H9 (cell line): Measurements from ENCODE around the gene TGFBR2. TPM values are rescaled to one million over a fixed set of nuclear protein-coding genes. Genes with fewer than 3 reads are reported as not detected.

Experiments
- DNase-seq: peaks from one replicate; pipeline ENCODE4 v3.0.0-alpha.2; 2017
- H2AFZ ChIP-seq: one replicate; pipeline ENCODE4 v1.6.1; 2013; ENCODE audit warnings: mild to moderate bottlenecking, low read length, control low read depth, moderate library complexity
- H2AK5ac ChIP-seq: 2 replicates; pipeline ENCODE4 v1.6.1; 2013; ENCODE audit warnings: low read length, control low read depth, mixed read lengths; ENCODE audit not compliant: insufficient read length
- H2BK120ac ChIP-seq: one replicate; pipeline ENCODE4 v1.6.1; 2013; ENCODE audit warnings: low read depth, mild to moderate bottlenecking, low read length, control low read depth, inconsistent platforms; ENCODE audit not compliant: poor library complexity, severe bottlenecking
- H2BK12ac ChIP-seq: 2 replicates; pipeline ENCODE4 v1.6.1; 2013; ENCODE audit warnings: low read length, control low read depth, mixed read lengths, low read depth; ENCODE audit not compliant: insufficient read length
- H2BK15ac ChIP-seq: 2 replicates; pipeline ENCODE4 v1.6.1; 2013; ENCODE audit warnings: low read depth, low read length, control low read depth
- H2BK20ac ChIP-seq: one replicate; pipeline ENCODE4 v1.6.1; 2013; ENCODE audit warnings: low read depth, mild to moderate bottlenecking, low read length, control low read depth, inconsistent platforms; ENCODE audit not compliant: poor library complexity, severe bottlenecking
- H2BK5ac ChIP-seq: 2 replicates; pipeline ENCODE4 v1.6.1; 2013; ENCODE audit warnings: low read length, control low read depth, mixed read lengths; ENCODE audit not compliant: insufficient read length
- H3K14ac ChIP-seq: 2 replicates; pipeline ENCODE4 v1.6.1; 2013; ENCODE audit warnings: low read length, control low read depth; ENCODE audit not compliant: insufficient read depth
- H3K18ac ChIP-seq: 2 replicates; pipeline ENCODE4 v1.6.1; 2013; ENCODE audit warnings: low read depth, mild to moderate bottlenecking, mixed read lengths, low read length, control low read depth; ENCODE audit not compliant: insufficient read length
- H3K23ac ChIP-seq: 2 replicates; pipeline ENCODE4 v1.6.1; 2013; ENCODE audit warnings: low read length, control low read depth, mixed read lengths, low read depth; ENCODE audit not compliant: insufficient read length
- H3K23me2 ChIP-seq: 2 replicates; pipeline ENCODE4 v1.6.1; 2013; ENCODE audit warnings: low read depth, mild to moderate bottlenecking, mixed read lengths, low read length, control low read depth; ENCODE audit not compliant: insufficient read length, poor library complexity, severe bottlenecking
- H3K27ac ChIP-seq: 2 replicates; pipeline ENCODE4 v1.5.1; 2013; ENCODE audit warnings: low read length, control low read depth, mixed read lengths, low read depth; ENCODE audit not compliant: insufficient read length
- H3K27me3 ChIP-seq: 2 replicates; pipeline ENCODE4 v1.6.1; 2013; ENCODE audit warnings: low read length, control low read depth, inconsistent platforms; ENCODE audit not compliant: insufficient read depth
- H3K4ac ChIP-seq: 2 replicates; pipeline ENCODE4 v1.6.1; 2013; ENCODE audit warnings: low read depth, mild to moderate bottlenecking, control low read depth, inconsistent platforms, low read length, moderate library complexity
- H3K4me1 ChIP-seq: 2 replicates; pipeline ENCODE4 v1.6.1; 2013; ENCODE audit warnings: low read length, control low read depth, inconsistent platforms; ENCODE audit not compliant: insufficient read depth
- H3K4me2 ChIP-seq: 2 replicates; pipeline ENCODE4 v1.6.1; 2013; ENCODE audit warnings: low read length, control low read depth, mixed read lengths; ENCODE audit not compliant: insufficient read length, insufficient read depth
- H3K56ac ChIP-seq: 2 replicates; pipeline ENCODE4 v1.6.1; 2013; ENCODE audit warnings: low read depth, mild to moderate bottlenecking, mixed read lengths, low read length, control low read depth; ENCODE audit not compliant: insufficient read length
- H3K79me1 ChIP-seq: 2 replicates; pipeline ENCODE4 v1.6.1; 2013; ENCODE audit warnings: low read depth, mild to moderate bottlenecking, moderate library complexity, low read length, control low read depth, inconsistent platforms; ENCODE audit not compliant: insufficient read depth, poor library complexity, severe bottlenecking
- H3K79me2 ChIP-seq: 2 replicates; pipeline ENCODE4 v1.6.1; 2013; ENCODE audit warnings: low read length, control low read depth, inconsistent platforms; ENCODE audit not compliant: insufficient read depth
- H3K9ac ChIP-seq: 2 replicates; pipeline ENCODE4 v1.6.1; 2013; ENCODE audit warnings: low read length, control low read depth, mixed read lengths; ENCODE audit not compliant: insufficient read length; ENCODE audit errors: extremely low read depth
- H3K9me3 ChIP-seq: one replicate; pipeline ENCODE4 v1.6.1; 2013; ENCODE audit warnings: low read depth, low read length, inconsistent platforms; ENCODE audit not compliant: control insufficient read depth
- H3T11ph ChIP-seq: one replicate; pipeline ENCODE4 v1.6.1; 2013; ENCODE audit warnings: mild to moderate bottlenecking, low read length, control low read depth, inconsistent platforms
- H4K20me1 ChIP-seq: one replicate; pipeline ENCODE4 v1.6.1; 2013; ENCODE audit not compliant: control insufficient read depth, insufficient read length, insufficient read depth
- H4K5ac ChIP-seq: 2 replicates; pipeline ENCODE4 v1.6.1; 2013; ENCODE audit warnings: low read depth, mild to moderate bottlenecking, mixed read lengths, low read length, control low read depth; ENCODE audit not compliant: insufficient read length
- H4K8ac ChIP-seq: replicated peaks from 2 replicates; pipeline ENCODE4 v1.6.1; 2013; ENCODE audit warnings: low read length, control low read depth, mixed read lengths, low read depth; ENCODE audit not compliant: insufficient read length
- H4K91ac ChIP-seq: 2 replicates; pipeline ENCODE4 v1.6.1; 2013; ENCODE audit warnings: low read depth, mild to moderate bottlenecking, moderate library complexity, mixed read lengths, low read length, control low read depth; ENCODE audit not compliant: insufficient read length
- H3K27ac Mint-ChIP-seq, 3 experiments: 2 replicates in 2 of 3; 3 replicates in 1 of 3; pipeline ENCODE4 v1.8.0; 2020 to 2021; ENCODE audit warnings: mixed read lengths in 3 of 3, mild to moderate bottlenecking in 1 of 3, moderate library complexity in 1 of 3
- H3K27me3 Mint-ChIP-seq: 2 replicates; pipeline ENCODE4 v1.8.0; 2021; ENCODE audit warnings: low read depth, mild to moderate bottlenecking, moderate library complexity, mixed read lengths
- H3K36me3 Mint-ChIP-seq, 3 experiments: 2 replicates in 2 of 3; 3 replicates in 1 of 3; pipeline ENCODE4 v1.8.0; 2020 to 2021; ENCODE audit warnings: low read depth in 3 of 3, mixed read lengths in 3 of 3; ENCODE audit not compliant: insufficient read depth in 1 of 3
- H3K4me1 Mint-ChIP-seq, 2 experiments: 2 replicates each; pipeline ENCODE4 v1.8.0; 2020; ENCODE audit warnings: mixed read lengths in 2 of 2
- H3K4me3 Mint-ChIP-seq, 2 experiments: 2 replicates in 1 of 2; 3 replicates in 1 of 2; pipeline ENCODE4 v1.8.0; 2020 to 2021; ENCODE audit warnings: mild to moderate bottlenecking in 2 of 2, mixed read lengths in 2 of 2, moderate library complexity in 1 of 2
- H3K9me3 Mint-ChIP-seq, 2 experiments: 2 replicates in 1 of 2; 3 replicates in 1 of 2; pipeline ENCODE4 v1.8.0; 2020; ENCODE audit warnings: mild to moderate bottlenecking in 2 of 2, mixed read lengths in 2 of 2, moderate library complexity in 1 of 2
- WGBS: extraction: QIAGEN DNeasy Blood & Tissue Kit; methylation state at CpG from one replicate; pipeline ENCODE4 v1.1.7; 2013; ENCODE audit warnings: missing lambda C conversion rate, low lambda C conversion rate, mixed read lengths; ENCODE audit not compliant: insufficient read length; ENCODE audit errors: extremely low coverage; 5-methylcytosine and 5-hydroxymethylcytosine counted together
- total RNA-seq: library from RNA; stranded (reverse); gene quantifications from 2 replicates; pipeline ENCODE4 v1.2.1, GENCODE V29; 2021
- TF ChIP-seq, protein P1 (sequence below): fragments of 200-600 bp; sonication (generic); conservative IDR thresholded peaks from 3 replicates; pipeline ENCODE4 v1.8.0; 2021; ENCODE audit warnings: antibody characterized with exemption, mild to moderate bottlenecking

The TGFBR2 gene
- total RNA-seq, 1 experiment from 2014 or later: 10.6 TPM

DNA sequence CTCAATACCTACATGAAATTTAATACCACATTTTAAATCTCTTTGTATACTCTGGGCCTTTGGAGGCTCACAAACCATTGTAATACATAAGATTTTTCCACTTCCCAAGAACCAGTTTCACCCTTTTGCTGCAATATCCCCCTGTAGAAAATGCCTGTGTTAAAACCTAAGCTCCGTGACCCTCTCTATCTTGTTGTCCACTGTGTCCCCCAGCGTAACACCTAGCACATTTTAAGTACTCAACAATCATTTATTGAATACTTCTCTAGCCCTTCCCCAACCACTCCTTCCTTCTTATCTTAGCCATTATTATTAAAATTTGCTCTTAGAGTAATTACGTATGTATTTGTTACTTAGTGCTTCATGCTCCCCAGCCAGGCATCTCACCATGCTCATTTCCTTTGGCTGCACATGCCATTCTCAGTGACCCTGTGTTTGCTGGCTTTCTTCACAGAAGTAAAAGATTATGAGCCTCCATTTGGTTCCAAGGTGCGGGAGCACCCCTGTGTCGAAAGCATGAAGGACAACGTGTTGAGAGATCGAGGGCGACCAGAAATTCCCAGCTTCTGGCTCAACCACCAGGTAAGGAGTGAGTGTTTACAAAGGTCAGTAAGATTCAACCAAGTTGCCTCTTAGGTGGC is 81.6 kb downstream of the TGFBR2 start:
- H2AFZ ChIP-seq: no peak overlapping the region
- H3K27ac Mint-ChIP-seq: peak overlapping the region; percentile 64 to 85 (median 69); a peak in 5 of 7 replicates
- H2BK12ac ChIP-seq: no peak overlapping the region
- no peaks in the 10 kb centered on the region for H3K79me1 ChIP-seq
- no peaks in the 10 kb centered on the region for H3K23me2 ChIP-seq
- H3K27me3 Mint-ChIP-seq: no peaks in the 10 kb centered on the region
- no peak overlapping the region for H3K4me3 Mint-ChIP-seq
- H3K4me2 ChIP-seq: no peak overlapping the region
- H3K9me3 ChIP-seq: no peaks in the 10 kb centered on the region
- no peaks in the 10 kb centered on the region for H3K79me2 ChIP-seq
- WGBS: no CpG with 5 or more reads among the region's 8 CpGs
- H4K8ac ChIP-seq: no peak overlapping the region
- TF ChIP-seq, protein P1, sequence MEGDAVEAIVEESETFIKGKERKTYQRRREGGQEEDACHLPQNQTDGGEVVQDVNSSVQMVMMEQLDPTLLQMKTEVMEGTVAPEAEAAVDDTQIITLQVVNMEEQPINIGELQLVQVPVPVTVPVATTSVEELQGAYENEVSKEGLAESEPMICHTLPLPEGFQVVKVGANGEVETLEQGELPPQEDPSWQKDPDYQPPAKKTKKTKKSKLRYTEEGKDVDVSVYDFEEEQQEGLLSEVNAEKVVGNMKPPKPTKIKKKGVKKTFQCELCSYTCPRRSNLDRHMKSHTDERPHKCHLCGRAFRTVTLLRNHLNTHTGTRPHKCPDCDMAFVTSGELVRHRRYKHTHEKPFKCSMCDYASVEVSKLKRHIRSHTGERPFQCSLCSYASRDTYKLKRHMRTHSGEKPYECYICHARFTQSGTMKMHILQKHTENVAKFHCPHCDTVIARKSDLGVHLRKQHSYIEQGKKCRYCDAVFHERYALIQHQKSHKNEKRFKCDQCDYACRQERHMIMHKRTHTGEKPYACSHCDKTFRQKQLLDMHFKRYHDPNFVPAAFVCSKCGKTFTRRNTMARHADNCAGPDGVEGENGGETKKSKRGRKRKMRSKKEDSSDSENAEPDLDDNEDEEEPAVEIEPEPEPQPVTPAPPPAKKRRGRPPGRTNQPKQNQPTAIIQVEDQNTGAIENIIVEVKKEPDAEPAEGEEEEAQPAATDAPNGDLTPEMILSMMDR: no peak
- H2BK15ac ChIP-seq: no peak overlapping the region
- H4K20me1 ChIP-seq: no peaks in the 10 kb centered on the region
- no peak overlapping the region for H2BK20ac ChIP-seq
- no peak overlapping the region for H4K91ac ChIP-seq
- H3K9ac ChIP-seq: no peak overlapping the region
- DNase-seq: no peak
- no peaks in the 10 kb centered on the region for H3K4me1 ChIP-seq
- H3K36me3 Mint-ChIP-seq: peaks cover 39 to 59% (median 40%) of the 10 kb centered on the region in 3 experiments
- no peaks in the 10 kb centered on the region for H3K27me3 ChIP-seq
- H4K5ac ChIP-seq: no peak overlapping the region
- no peak overlapping the region for H3T11ph ChIP-seq
- no peak overlapping the region for H2BK120ac ChIP-seq
- no peak overlapping the region for H3K18ac ChIP-seq
- no peak overlapping the region for H3K23ac ChIP-seq
- peaks cover 8 to 11% of the 10 kb centered on the region in 2 experiments for H3K4me1 Mint-ChIP-seq
- H3K56ac ChIP-seq: no peak overlapping the region
- H3K14ac ChIP-seq: no peak overlapping the region
- H2AK5ac ChIP-seq: no peak overlapping the region
- H2BK5ac ChIP-seq: no peak overlapping the region
- no peak overlapping the region for H3K27ac ChIP-seq
- no peaks in the 10 kb centered on the region for H3K9me3 Mint-ChIP-seq
- H3K4ac ChIP-seq: no peak overlapping the region
